CD4-positive, alpha-beta T cell treated with Interleukin-2 at 100 ng/mL for 4 hours (primary cell): ENCODE data around the gene CXCR6.

Experiments
- DNase-seq: peaks from one replicate; pipeline ENCODE4 v3.0.0-alpha.2; 2020; ENCODE audit warnings: low spot score

CXCR6 gene

GRCh38 chr3:45948881-45949280 lies 5.6 kb downstream of the CXCR6 start:
- no peak for DNase-seq

DNA sequence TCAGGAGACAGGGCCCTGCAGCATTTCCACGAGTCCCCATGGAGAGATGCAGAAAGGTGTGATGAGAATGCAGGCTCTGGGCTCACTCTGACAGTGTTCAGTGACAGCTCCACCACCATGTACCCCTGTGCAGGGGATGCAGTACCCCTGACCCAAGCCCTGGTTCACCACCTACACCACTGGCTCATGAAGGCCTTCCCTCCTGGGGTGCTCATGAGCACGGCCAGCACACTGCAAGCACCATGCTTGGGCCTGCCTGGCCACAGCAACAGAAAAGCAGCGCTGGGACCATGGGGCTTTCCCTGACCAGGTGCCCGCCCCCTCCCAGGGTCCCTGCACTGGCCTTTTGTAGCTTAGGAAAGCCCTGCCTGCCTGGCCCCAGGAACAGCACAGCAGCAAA lies 6.2 kb downstream of the CXCR6 start:
- no peak for DNase-seq

GRCh38 chr3:45950131-45950530 lies 6.9 kb downstream of the CXCR6 start:
- no peak for DNase-seq

DNA sequence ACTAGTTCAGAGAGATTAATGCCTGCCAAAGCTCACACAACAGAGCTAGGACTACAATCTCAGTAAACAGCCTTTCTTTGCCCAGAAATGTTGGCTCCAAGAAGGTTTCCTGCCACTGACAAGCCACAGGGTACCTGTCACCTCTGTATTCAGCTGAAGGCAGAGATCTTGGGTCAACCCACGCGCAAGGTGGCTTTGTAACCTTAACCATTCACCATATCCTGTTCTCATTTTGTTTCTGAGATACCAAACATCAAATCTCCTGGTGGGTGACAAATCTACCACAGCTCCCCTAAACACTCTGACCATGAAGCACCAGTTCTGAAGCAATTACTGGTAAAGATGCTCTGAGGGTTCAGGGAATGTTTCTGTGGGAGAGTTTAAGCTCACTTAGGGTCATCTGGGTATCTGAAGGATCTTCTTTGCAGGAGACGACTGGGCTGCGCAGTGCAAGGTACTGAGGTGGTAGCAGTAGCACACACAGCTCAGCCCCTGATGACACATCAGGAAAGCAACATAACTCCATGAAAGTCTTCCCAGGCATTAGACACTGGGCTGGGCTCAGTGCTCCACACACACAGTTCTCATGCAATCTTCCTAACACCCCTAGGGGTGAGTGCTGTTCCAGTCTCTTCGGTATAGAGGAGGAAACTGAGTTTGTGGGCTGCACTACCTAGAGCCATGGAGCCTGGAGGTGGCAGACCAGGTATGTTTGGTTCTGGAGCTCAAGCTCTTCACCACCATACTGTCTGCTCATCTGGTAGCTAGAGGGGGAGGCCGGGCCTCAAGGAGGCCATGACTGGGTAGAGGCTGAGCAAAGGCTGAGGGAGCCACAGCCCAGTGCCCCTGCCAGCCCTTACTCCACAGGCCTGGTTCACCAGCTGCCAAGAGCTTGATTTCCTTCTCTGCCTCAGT lies 7.7 kb downstream of the CXCR6 start:
- peak; percentile 70 for DNase-seq

- DNase-seq: no peak
Observed at GRCh38 chr3:45951946-45952345, 8.7 kb downstream of the CXCR6 start.

GRCh38 chr3:45952456-45952855 lies 9.2 kb downstream of the CXCR6 start:
- DNase-seq: no peak

DNA sequence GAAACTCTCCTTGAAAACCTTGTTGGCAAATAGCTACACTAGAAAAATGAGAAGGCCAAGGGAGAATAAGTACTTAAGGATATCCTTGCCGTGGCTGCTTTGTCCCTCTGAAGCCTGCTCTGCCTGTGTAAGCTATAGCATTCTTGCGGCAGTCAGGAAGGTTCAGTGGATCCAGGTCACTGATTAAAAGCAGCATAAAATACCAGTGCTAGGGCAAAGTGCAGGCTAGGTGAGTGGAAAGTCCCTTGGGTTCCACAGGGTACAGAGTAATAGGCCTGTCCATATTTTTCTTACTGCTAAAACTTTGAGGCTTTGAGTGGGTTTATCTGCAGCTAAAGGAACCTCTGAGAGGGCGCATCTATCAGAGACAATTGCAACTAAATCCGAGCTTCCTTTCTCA lies 10.3 kb downstream of the CXCR6 start:
- DNase-seq: no peak

DNA sequence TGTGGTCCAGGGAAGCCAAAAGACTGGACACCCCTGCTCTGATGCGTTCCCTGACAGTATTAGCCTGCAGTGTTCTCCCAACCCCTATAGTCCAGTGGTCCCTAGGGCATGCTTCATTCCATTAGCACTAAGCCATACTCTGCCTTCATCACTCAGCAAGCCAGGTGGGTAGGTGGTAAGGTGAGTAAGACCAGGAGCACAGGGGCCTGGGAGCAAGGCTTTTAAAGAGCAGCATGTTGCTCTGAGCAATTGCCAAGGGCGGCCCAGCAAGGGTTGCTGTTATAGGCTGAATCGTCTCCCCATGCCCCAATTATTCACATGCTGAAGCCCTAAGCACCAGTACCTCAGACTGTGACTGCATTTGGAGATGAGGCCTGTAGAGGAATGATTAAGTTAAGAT lies 11.0 kb downstream of the CXCR6 start:
- DNase-seq: no peak

- no peak for DNase-seq
Observed at GRCh38 chr3:45955017-45955647, 11.9 kb downstream of the CXCR6 start.

GRCh38 chr3:45955706-45956105 lies 12.4 kb downstream of the CXCR6 start:
- no peak for DNase-seq

DNA sequence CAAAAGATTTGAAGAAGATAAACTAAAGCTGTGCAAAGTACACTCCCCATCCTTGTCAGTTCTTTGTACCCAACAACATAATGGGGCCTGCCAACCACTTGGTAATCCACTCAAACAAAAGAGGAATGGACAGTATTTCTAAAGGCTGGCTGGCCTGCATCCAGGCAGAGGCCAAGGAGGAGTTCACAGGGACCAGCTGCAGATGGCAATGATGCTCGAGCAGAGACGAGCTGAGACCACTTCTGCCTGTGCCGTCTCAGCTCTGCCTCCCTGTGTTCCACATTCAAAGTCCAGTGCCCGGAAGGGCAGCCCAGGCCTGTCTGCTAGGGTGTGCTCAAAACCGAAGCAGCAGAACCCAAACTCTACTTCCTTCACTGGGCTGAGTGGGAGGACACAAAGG lies 14.3 kb downstream of the CXCR6 start:
- no peak for DNase-seq

DNA sequence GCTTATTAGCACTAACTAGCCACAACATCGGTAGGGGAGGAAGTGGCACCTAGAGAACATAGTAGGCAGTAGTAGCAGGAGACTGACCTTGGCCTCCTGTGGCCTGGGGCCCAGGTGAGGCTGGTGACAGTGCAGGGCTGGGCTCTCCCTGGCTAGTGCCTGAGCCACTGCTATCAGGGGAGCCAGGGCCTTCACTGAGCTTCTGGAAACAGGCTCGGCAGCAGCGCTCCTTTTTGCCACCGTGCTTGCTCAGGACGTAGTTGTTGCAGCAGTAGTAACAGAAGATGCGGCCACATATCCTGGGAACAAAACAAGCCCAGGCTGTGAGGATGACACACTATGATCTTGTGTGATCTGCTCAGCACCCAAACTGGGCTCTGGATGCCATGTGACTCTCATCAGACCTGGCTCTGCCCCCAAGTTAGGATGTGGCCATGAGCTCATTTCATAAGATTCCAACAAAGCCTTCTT lies 15.1 kb downstream of the CXCR6 start:
- DNase-seq: no peak

GRCh38 chr3:45959201-45959600 lies 15.9 kb downstream of the CXCR6 start:
- no peak for DNase-seq

GRCh38 chr3:45960289-45960688 lies 17.0 kb downstream of the CXCR6 start:
- DNase-seq: no peak

- DNase-seq: peak; percentile 46
Observed at GRCh38 chr3:45962033-45962432, 18.8 kb downstream of the CXCR6 start.

DNA sequence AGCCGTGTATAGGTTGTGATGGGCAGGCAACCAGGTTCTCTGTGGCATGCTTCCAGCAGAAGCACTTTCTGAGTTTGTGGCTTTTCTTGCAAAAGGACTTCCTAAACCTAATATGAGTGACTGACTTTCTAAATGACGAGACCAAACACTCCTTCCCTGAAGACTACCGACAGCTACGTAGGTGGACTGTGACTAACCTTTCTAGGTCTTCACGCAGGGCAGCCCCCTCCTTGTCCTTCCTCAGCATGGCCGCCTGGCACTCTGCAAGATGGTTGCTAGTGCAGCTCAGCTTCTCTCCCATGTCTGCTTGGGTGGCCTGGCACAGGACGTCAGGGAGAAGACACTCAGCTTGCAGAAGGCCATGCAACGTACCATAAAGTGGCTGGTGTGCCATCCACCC lies 20.9 kb downstream of the CXCR6 start:
- peak; percentile 63 for DNase-seq

GRCh38 chr3:45965253-45965652 lies 22.0 kb downstream of the CXCR6 start:
- DNase-seq: no peak

DNA sequence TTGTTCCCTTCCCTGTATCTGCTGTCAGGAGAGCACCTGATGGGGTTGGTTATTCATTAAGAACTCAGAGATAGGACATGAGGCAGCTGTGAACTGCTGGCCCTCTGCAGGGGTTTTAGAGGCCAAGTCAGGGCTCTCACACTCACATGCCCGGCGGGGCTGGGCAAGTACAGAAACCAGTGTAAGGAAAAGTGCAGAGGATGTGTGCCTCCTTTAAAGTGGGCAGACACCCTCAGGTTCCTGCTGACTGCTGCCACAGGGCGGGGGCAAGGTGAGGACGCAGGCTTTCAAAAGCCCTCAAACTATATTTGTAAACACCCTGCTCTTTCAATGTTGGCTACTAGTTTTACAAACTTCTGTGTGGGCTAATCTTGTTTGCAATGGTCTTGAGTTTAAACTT lies 22.4 kb downstream of the CXCR6 start:
- peak; percentile 33 for DNase-seq

GRCh38 chr3:45966371-45966791 lies 23.1 kb downstream of the CXCR6 start:
- DNase-seq: no peak

DNA sequence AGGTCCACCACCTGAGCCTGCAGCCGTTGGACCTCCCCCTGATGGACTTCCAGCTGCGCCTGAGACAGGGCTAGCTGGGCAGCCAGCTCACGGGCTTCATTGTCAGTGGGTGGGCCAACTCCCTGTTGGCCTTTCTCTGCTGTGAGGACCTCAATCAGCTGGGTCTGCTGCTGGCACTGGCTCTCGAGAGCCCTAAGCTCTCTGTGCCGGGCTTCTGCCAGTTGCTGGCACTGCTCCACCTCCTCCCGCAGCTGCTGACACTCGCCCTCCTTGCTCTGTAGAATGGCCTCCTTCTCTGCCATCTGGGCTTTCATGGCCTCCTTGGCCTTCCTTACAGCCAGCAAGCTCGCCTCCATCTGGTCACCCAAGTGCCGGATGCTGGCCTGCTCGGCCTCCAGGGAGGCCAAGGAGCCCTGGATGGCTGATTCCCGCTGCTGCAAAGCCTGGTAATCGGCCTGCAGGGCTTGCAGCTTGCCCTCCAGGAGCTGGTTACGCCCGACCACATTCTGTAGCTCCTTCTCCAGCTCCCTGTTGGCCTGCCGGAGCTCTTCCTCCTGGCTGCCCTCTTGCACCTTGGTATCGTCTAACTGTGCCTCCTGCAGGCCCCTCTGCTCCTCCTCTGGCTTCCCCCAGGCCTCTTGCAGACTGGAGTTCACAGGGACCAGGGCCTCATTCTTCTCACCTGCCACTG lies 23.8 kb downstream of the CXCR6 start:
- DNase-seq: no peak

DNA sequence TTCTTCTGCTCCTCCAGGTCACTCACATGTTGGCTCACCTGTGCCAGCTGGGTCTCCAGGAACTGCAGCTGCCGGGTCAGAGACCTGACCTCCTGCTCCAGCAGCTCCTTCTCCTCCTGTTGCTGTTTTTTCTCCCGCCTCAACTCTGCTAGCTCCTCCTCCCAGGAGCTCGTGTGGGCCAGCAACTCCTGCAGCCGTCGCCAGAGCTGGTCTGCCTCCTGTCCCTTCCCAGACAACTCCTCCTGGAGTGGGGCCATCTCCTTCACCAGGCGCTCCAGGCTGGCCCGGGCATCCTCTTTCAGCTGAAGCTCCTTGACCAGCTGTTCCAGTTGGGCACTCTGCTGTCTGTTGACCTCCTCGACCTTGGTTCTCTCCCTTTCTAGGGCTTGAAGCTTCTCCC lies 24.5 kb downstream of the CXCR6 start:
- no peak for DNase-seq

GRCh38 chr3:45968149-45968548 lies 24.9 kb downstream of the CXCR6 start:
- no peak for DNase-seq

- no peak for DNase-seq
Observed at GRCh38 chr3:45968706-45969105, 25.4 kb downstream of the CXCR6 start.
